ENCODE data around the gene GIMAP5. TPM values are rescaled to one million over a fixed set of nuclear protein-coding genes. Genes with fewer than 3 reads are reported as not detected.

Gene GIMAP5
- total RNA-seq, 1 donor from 2014 or later = 11.5 TPM

- no peak for DNase-seq
Observed at GRCh38 chr7:150735596-150736358, 1.4 kb upstream of the GIMAP5 start.

DNA sequence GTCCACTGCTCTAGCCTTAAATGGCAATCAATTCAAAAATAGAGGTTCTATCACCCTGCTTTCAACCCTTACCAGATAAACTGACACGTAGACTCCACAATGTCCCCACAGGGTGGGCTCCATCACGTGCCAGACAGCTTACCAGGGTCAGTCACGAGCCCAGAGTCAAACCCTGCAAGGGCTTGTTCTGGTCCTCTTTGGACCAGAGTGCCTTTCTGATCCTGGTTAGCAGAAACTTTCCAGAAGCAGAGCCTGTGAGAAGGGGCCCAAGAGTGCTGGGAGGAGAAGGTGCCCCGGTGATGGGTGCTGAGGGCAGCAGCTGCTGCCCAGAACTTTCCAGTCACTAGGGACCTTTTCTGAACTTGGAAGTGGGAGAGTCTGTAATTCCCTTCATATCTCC lies 354 bp upstream of the GIMAP5 start:
- DNase-seq = no peak

- no peak for DNase-seq
Observed at GRCh38 chr7:150738092-150738491, 874 bp downstream of the GIMAP5 start.

DNA sequence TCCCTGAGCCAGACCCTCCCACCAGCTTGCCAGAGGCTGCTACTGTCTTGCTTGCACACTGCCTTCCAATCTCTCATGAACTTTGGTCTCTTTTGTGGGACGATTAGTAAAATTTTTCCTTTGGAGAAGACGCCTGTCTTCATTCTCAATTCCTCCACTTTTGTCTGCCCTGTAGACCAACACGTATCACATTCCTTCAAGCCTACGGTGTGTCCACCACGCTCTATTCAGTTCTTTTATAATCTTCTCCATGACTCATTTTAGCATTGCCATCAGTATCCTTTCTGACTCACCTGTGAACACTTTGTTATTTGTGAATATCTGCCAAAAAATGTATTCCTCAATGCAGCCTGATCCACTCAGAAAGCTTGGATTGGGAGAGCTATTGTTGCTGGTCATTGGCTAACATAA lies 1.4 kb downstream of the GIMAP5 start:
- DNase-seq = no peak

DNA sequence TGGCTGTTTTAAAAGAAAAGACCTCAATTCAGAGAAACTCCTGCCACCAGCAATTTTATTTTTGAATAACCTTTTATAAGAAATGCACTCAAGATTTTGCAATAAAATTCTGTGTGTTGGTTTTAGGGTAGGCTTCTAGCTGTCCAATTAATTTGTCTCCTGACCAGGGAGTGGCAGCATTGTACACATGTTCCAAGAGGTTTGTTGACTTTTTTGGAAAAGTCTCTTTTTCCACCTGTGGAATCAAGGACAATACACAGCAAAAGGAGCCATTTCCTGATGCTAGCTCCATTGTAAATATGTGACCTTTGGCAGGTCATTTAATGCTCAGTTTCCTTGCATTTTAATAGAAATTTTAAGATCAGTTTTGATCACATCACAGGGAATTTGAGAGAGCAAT lies 1.8 kb downstream of the GIMAP5 start:
- no peak for DNase-seq

DNA sequence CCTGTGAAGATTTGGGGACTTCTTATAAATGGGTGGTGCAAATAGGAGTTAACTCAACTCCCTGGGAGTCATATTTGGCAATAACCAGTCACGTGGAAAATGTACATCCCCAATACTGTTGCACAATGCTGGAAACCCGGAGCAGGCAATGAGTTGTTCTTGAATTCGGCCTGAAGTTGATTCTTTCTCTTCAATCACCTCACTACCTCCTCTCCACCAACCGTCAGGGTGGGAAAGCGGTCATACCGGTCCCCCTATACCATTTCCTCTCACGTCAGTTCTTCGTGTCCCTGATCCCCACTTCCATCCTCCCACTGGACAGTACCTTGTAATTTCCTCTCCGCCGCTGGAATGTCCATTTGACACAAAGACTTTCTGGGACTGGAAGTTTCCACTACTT lies 2.8 kb downstream of the GIMAP5 start:
- no peak for DNase-seq

GRCh38 chr7:150742286-150742968 lies 5.2 kb downstream of the GIMAP5 start:
- no peak for DNase-seq

DNA sequence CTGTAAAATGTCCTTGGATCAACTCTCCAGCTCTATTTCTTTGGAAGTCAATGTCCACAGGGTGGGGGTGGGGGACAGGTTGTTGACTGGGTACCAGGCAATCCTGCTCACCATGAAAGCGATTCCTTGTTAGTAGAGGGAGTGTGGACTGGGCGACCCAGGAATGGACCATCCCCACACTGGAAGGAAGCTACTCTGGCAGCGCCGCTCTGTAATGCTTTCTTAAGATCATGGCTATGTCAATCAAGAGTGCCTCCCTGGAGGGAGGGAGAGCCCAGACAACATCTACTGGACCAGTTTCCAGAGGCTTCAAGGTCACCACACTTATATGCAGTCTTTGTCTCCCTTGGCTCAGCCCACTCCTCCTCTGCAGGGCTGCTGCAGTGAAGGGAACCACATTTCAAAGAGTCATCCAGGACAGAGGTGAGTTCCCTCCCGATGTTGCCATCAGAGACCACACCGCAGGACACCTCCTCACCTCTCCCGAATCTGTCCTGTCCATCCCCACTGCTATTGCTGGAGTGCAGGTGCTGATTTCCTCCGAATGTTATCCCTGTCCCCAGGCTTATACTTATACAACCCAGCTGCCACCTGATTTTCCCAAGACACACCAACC lies 6.9 kb downstream of the GIMAP5 start:
- DNase-seq = no peak

DNA sequence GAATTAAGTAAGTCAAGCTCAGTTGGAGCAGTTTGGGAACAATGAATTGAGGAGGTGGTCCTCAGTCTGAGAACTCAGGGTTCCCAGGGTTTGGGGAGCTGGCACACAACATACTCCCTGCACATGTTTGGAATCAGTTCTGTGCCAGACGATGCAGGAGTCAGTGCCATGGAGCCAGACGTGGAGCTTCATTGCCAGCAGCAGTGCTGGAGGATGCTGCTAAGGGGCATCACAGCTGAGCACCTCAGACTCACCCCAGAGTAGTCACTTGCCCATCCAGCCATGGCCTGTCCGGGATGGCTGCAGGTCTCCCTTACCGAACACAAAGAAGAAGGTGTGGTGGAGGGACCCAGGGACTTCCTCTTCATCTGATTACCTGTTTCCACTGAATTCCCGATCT lies 7.9 kb downstream of the GIMAP5 start:
- no peak for DNase-seq

- DNase-seq = no peak
Observed at GRCh38 chr7:150745876-150746275, 8.7 kb downstream of the GIMAP5 start.

GRCh38 chr7:150746921-150747320 lies 9.7 kb downstream of the GIMAP5 start:
- DNase-seq = no peak

DNA sequence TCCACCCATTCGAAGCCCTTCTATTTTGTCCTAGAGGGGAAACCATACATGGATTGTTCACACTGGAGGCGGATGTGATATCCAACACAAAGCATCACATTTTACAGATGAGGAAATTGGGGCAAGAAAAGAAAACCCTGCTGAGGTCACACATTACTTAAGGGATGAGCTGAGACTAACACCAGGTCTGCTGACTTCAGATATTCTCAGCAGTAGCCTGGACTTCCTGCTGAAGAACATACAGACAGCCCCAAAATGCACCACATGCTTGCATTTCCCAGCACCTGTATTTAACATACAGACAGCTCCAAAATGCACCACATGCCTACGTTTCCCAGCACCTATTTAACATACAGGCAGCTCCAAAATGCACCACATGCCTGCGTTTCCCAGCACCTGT lies 11.2 kb downstream of the GIMAP5 start:
- DNase-seq = no peak

- DNase-seq = no peak
Observed at GRCh38 chr7:150751702-150752101, 14.5 kb downstream of the GIMAP5 start.

DNA sequence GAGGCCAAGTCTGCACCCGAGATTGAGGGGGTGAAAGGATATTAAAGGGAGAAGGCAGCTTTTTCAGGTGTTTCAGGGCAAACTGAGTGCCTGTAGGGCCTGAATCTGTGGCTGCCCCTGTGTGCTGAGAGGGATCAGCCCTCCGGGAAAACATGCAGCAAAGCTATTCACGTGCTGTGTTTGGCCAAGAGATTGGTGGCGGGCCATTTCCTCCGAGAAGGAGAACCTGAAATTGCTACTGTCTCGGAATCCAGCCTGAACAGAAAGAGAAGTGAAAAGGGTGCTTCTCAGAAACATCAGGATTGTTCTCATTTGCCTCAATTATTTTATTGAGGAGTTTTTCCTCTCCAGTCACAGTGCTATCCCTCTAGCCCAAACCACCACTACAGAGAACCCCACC lies 16.0 kb downstream of the GIMAP5 start:
- no peak for DNase-seq

GRCh38 chr7:150753826-150754603 lies 16.8 kb downstream of the GIMAP5 start:
- no peak for DNase-seq

DNA sequence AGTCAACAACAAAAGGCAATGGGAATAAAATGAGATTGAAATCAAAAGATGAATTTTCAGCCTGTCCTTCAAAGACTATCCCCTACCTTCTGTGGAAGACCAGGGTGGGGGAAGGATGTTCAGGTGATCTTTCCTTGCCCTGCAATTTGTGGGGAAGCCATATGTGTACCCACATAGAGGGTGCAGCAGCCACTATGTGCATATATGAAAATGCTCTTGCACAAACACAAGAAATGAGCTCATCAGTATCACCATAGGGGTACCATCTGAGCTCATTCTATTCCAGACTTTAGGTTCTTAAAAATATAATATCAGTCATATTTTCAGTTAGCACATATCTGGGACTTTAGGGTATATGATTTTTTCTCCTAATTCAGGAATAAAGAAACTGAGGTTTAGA lies 17.7 kb downstream of the GIMAP5 start:
- DNase-seq = no peak

- DNase-seq = no peak
Observed at GRCh38 chr7:150755473-150756099, 18.4 kb downstream of the GIMAP5 start.

- DNase-seq = no peak
Observed at GRCh38 chr7:150756166-150756565, 18.9 kb downstream of the GIMAP5 start.

GRCh38 chr7:150756858-150757257 lies 19.6 kb downstream of the GIMAP5 start:
- no peak for DNase-seq

DNA sequence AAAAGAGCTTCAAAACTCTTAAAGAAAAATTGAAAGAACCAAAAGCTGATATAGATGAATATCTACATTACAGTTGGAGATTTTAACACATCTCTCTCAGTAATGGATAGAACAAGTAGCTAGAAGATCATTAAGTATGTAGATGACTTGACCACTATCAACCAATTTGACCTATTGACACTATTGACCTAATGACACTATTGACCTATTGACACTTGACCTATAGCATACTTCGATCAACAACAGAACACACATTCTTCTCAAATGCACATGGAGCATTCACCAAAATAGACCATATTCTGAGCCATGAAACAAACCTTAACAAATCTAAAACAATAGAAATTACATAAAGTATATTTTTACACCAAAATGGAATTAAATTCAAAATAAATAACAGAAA lies 22.3 kb downstream of the GIMAP5 start:
- no peak for DNase-seq

- DNase-seq = no peak
Observed at GRCh38 chr7:150766334-150766709, 29.1 kb downstream of the GIMAP5 start.

DNA sequence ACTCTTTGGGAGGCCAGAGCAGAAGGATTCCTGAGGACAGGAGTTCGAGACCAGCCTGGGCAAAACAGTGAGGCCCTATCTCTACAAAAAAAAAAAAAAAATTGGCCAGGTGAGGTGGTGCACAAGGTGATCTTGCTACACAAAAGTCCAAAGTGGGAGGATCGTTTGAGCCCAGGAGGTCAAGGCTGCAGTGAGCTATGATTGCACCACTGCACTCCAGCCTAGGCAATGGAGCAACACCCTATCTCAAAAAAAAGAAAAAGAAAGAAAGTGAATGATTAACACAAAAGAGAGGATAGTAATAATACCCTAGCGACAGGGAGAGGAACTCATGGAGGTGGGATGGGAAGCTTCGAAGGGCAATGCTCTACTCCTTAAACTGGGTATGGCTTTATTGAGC lies 32.5 kb downstream of the GIMAP5 start:
- DNase-seq = no peak
